A549 (cell line): ENCODE results near the gene FARSB. TPM values are rescaled to one million over a fixed set of nuclear protein-coding genes. Genes with fewer than 3 reads are reported as not detected.

Experiments
- ATAC-seq, 2 experiments: fragments of 200-7000 bp in 1 of 2; fragments of >200 bp in 1 of 2; cut with Nextera tagmentation in 1 of 2; cut with Tn5 transposase in 1 of 2; 3 replicates each; pipeline versions ENCODE4 v1.8.0 to v1.9.1; 2018 to 2020; ENCODE audit warnings: mild to moderate bottlenecking in 1 of 2, moderate library complexity in 1 of 2
- CTCF ChIA-PET: fragments of 300-600 bp; sonication (Branson Sonifier 250); formaldehyde crosslinking; extraction: SDS; loops from one replicate; lab custom pipeline; 2021; ENCODE audit warnings: antibody characterized with exemption, inconsistent platforms; lab: Yijun Ruan, JAX
- POLR2A ChIA-PET: fragments of 350-600 bp; formaldehyde crosslinking; extraction: SDS; loops from one replicate; lab custom pipeline; 2021; ENCODE audit warnings: antibody characterized with exemption, inconsistent platforms; lab: Yijun Ruan, JAX
- DNase-seq, 2 experiments: peaks; one replicate each; pipeline versions ENCODE4 v3.0.0 to v3.0.0-alpha.2; 2011 to 2016; ENCODE audit warnings: low read depth in 1 of 2, low spot score in 1 of 2
- FAIRE-seq: peaks from 2 replicates; lab custom pipeline; 2011; peaks lifted over from hg19 to GRCh38; lab: Jason Lieb, UNC
- H3K27ac ChIP-seq, 2 experiments: fragments of >200 bp; sonication (Bioruptor Twin); formaldehyde crosslinking; 3 replicates each; pipeline ENCODE4 v1.5.1; 2016 to 2017
- H3K4me1 ChIP-seq: fragments of >200 bp; sonication (Bioruptor Twin); formaldehyde crosslinking; 3 replicates; pipeline ENCODE4 v1.6.1; 2016
- H3K4me2 ChIP-seq: fragments of >200 bp; sonication (Bioruptor Twin); formaldehyde crosslinking; 3 replicates; pipeline ENCODE4 v1.6.1; 2016
- H3K4me3 ChIP-seq: fragments of >200 bp; sonication (Bioruptor Twin); formaldehyde crosslinking; 3 replicates; pipeline ENCODE4 v1.5.1; 2016
- H3K9me3 ChIP-seq: fragments of >200 bp; sonication (Bioruptor Twin); formaldehyde crosslinking; 3 replicates; pipeline ENCODE4 v1.6.1; 2016
- BHLHE40 ChIP-seq: IDR thresholded peaks from 2 replicates; pipeline ENCODE4 v1.6.1; 2012; ENCODE audit warnings: low read depth, low read length, inconsistent platforms
- CEBPB ChIP-seq, 2 experiments: fragments of >200 bp in 1 of 2; sonication (Bioruptor Twin) in 1 of 2; formaldehyde crosslinking in 1 of 2; IDR thresholded peaks; 2 replicates each; pipeline ENCODE4 v1.6.1; 2012 to 2016
- FOSB ChIP-seq: fragments of 250-450 bp; sonication (Bioruptor Pico); IDR thresholded peaks from 2 replicates; pipeline ENCODE4 v1.5.0; 2020; ENCODE audit warnings: mild to moderate bottlenecking, moderate library complexity
- GATA3 ChIP-seq: IDR thresholded peaks from 2 replicates; pipeline ENCODE4 v1.6.1; 2012; ENCODE audit warnings: borderline replicate concordance
- JUN ChIP-seq, 2 experiments: fragments of >200 bp; sonication (Bioruptor Twin); formaldehyde crosslinking; IDR thresholded peaks; 2 replicates in 1 of 2; 3 replicates in 1 of 2; pipeline ENCODE4 v1.6.1; 2016 to 2017
- JUNB ChIP-seq: fragments of >200 bp; sonication (Bioruptor Twin); formaldehyde crosslinking; IDR thresholded peaks from 2 replicates; pipeline ENCODE4 v1.6.1; 2016
- KDM1A ChIP-seq: fragments of 200-600 bp; sonication (generic); IDR thresholded peaks from 2 replicates; pipeline ENCODE4 v1.6.1; 2016; ENCODE audit warnings: low read depth, mild to moderate bottlenecking
- MAZ ChIP-seq: fragments of 150-350 bp; IDR thresholded peaks from 2 replicates; pipeline ENCODE4 v1.6.1; 2014; ENCODE audit warnings: antibody characterized with exemption, low read depth, low read length, borderline replicate concordance
- NPAS2 ChIP-seq: fragments of 250-450 bp; sonication (Bioruptor Pico); IDR thresholded peaks from 2 replicates; pipeline ENCODE4 v1.8.0; 2022; ENCODE audit warnings: mild to moderate bottlenecking, moderate library complexity, borderline replicate concordance
- PHF8 ChIP-seq: fragments of 200-600 bp; sonication (generic); IDR thresholded peaks from 2 replicates; pipeline ENCODE4 v1.6.1; 2016; ENCODE audit warnings: low read depth, mild to moderate bottlenecking, antibody characterized with exemption, moderate library complexity, borderline replicate concordance
- POLR2A ChIP-seq: IDR thresholded peaks from 2 replicates; pipeline ENCODE4 v1.6.1; 2012; ENCODE audit warnings: mild to moderate bottlenecking, low read length
- SMC3 ChIP-seq: fragments of >200 bp; sonication (Bioruptor Twin); formaldehyde crosslinking; IDR thresholded peaks from 3 replicates; pipeline ENCODE4 v1.6.1; 2018; ENCODE audit warnings: inconsistent platforms
- SREBF2 ChIP-seq: fragments of 450-650 bp; IDR thresholded peaks from 2 replicates; pipeline ENCODE4 v1.6.1; 2014; ENCODE audit warnings: mild to moderate bottlenecking, moderate library complexity
- TFCP2L1 ChIP-seq: fragments of 250-450 bp; sonication (Bioruptor Pico); IDR thresholded peaks from 2 replicates; pipeline ENCODE4 v1.5.0; 2021; ENCODE audit warnings: mild to moderate bottlenecking
- WGBS: methylation state at CpG from one replicate; pipeline ENCODE4 v1.1.6; 2017; ENCODE audit errors: missing lambda C conversion rate; 5-methylcytosine and 5-hydroxymethylcytosine counted together
- polyA plus RNA-seq, 4 experiments: library from polyadenylated mRNA; depleted of rRNA in 3 of 4; stranded (reverse); fragments of >200 nt; fragmentation: RNase III in 1 of 4; extraction: RNeasy Plus Mini Kit Qiagen cat#74134 plus additional on column Dnase treatment in 1 of 4; gene quantifications; 2 replicates in 3 of 4; 3 replicates in 1 of 4; pipeline ENCODE4 v1.2.3, GENCODE V29; 2011 to 2017
- TF ChIP-seq, protein P1 (sequence below): fragments of 200-600 bp; sonication (generic); IDR thresholded peaks from 2 replicates; pipeline ENCODE4 v1.6.1; 2016; ENCODE audit warnings: antibody characterized with exemption, mild to moderate bottlenecking, moderate library complexity
- TF ChIP-seq, protein P2 (sequence below): fragments of >200 bp; sonication (Bioruptor Twin); formaldehyde crosslinking; IDR thresholded peaks from 2 replicates; pipeline ENCODE4 v1.6.1; 2016
- TF ChIP-seq, protein P3 (sequence below): fragments of >200 bp; sonication (Bioruptor Twin); formaldehyde crosslinking; IDR thresholded peaks from 3 replicates; pipeline ENCODE4 v1.6.1; 2016

The FARSB gene
- polyA plus RNA-seq, 2 of the 4 experiments (the other 2 are of a cell fraction) = 41.0 to 77.4 TPM

DNA sequence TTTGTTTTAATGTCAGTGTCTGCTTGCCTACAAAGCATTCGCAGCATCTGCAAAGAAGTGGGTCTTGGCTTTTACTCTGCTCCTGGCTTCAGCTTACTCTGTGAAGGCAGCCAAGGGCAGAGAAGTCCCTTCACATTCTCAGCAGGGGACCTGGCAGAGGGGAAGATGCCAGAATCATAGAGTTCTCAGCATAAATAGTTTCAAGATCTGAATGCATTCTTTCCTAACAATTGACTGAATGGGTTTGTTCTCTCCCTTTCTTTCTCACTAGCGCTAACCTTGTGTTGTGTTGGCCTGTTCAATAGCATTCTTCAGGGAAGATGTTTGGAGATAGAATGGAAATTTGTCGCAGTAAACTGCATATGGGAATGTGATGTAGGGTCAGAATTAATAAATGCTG lies 106.9 kb downstream of the FARSB start:
- ATAC-seq (0 out of 6 replicates have a peak, but pooled peaks of 1 of the 2 experiments have one; percentile 39), DNase-seq (no peak), FAIRE-seq (no peak)
- 66% methylated on average over 3 of the region's 3 CpGs for WGBS
- POLR2A ChIA-PET = no interaction called here
- H3K4me1 ChIP-seq = no peaks in the 10 kb centered on the region
- H3K27ac ChIP-seq = no peak overlapping the region
- TF ChIP-seq NPAS2 (CRISPR knock-in tag) (no peak), JUNB (no peak), GATA3 (no peak), FOSB (no peak), TFCP2L1 (no peak), KDM1A (no peak), MAZ (no peak), SMC3 (no peak), BHLHE40 (no peak), POLR2A (no peak), CEBPB (IDR thresholded peaks at IDR 0.05) (no peak)
- TF ChIP-seq, protein P1, sequence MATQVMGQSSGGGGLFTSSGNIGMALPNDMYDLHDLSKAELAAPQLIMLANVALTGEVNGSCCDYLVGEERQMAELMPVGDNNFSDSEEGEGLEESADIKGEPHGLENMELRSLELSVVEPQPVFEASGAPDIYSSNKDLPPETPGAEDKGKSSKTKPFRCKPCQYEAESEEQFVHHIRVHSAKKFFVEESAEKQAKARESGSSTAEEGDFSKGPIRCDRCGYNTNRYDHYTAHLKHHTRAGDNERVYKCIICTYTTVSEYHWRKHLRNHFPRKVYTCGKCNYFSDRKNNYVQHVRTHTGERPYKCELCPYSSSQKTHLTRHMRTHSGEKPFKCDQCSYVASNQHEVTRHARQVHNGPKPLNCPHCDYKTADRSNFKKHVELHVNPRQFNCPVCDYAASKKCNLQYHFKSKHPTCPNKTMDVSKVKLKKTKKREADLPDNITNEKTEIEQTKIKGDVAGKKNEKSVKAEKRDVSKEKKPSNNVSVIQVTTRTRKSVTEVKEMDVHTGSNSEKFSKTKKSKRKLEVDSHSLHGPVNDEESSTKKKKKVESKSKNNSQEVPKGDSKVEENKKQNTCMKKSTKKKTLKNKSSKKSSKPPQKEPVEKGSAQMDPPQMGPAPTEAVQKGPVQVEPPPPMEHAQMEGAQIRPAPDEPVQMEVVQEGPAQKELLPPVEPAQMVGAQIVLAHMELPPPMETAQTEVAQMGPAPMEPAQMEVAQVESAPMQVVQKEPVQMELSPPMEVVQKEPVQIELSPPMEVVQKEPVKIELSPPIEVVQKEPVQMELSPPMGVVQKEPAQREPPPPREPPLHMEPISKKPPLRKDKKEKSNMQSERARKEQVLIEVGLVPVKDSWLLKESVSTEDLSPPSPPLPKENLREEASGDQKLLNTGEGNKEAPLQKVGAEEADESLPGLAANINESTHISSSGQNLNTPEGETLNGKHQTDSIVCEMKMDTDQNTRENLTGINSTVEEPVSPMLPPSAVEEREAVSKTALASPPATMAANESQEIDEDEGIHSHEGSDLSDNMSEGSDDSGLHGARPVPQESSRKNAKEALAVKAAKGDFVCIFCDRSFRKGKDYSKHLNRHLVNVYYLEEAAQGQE = no peak
- TF ChIP-seq, protein P2, sequence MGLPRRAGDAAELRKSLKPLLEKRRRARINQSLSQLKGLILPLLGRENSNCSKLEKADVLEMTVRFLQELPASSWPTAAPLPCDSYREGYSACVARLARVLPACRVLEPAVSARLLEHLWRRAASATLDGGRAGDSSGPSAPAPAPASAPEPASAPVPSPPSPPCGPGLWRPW = no peak
- TF ChIP-seq, protein P3, sequence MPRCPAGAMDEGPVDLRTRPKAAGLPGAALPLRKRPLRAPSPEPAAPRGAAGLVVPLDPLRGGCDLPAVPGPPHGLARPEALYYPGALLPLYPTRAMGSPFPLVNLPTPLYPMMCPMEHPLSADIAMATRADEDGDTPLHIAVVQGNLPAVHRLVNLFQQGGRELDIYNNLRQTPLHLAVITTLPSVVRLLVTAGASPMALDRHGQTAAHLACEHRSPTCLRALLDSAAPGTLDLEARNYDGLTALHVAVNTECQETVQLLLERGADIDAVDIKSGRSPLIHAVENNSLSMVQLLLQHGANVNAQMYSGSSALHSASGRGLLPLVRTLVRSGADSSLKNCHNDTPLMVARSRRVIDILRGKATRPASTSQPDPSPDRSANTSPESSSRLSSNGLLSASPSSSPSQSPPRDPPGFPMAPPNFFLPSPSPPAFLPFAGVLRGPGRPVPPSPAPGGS = no peak
- no peak overlapping the region for H3K4me2 ChIP-seq
- H3K9me3 ChIP-seq = no peaks in the 10 kb centered on the region
- CTCF ChIA-PET = interaction anchor here (0.7 kb wide), 1 partner anchor 27 kb away, joined by 3 read pairs; no protein-coding TSS in a partner anchor
- H3K4me3 ChIP-seq = no peak overlapping the region

DNA sequence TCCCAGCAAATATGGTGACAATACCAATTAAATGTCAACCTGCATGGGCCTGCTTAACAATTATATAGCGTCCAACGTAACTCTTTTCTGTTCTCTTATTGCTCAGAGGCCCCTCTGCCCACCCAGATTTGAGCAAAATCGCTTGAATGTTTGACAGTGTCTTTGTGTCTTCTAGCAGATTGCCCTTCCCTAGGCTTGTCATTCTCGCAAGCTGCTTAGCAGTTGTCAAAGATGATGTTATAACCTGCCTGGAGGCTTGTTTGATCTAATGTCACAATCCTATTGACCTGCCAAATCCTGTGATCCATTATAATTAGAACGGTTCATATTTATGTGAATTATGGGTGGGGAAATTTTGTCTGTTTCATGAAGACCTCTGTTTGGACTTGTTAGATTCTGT lies 108.8 kb downstream of the FARSB start:
- Histone ChIP-seq H3K27ac (no peak overlapping the region), H3K9me3 (no peaks in the 10 kb centered on the region), H3K4me3 (no peak overlapping the region), H3K4me1 (no peaks in the 10 kb centered on the region), H3K4me2 (no peak overlapping the region)
- FAIRE-seq = no peak
- no peak for ATAC-seq
- no peak for DNase-seq
- POLR2A ChIA-PET = no interaction called here
- WGBS = 31% methylated on average over 5 of the region's 5 CpGs
- CTCF ChIA-PET = interaction anchor here (0.6 kb wide), 1 partner anchor 229 kb away, joined by 4 read pairs; no protein-coding TSS in a partner anchor
- TF ChIP-seq, protein P2 = no peak
- TF ChIP-seq JUN (IDR thresholded peaks at IDR 0.05) (no peak), PHF8 (no peak), SREBF2 (no peak)
